Activated CD4-positive, CD25-positive, alpha-beta regulatory T cell (primary cell): ENCODE measurements around the gene WFDC2.
"Not testable (repeated sequence)": the region's sequence is repeated elsewhere in the genome, so short reads cannot be mapped to it uniquely, and the experiment has no call there.

ENCODE experiments used
- DNase-seq, 4 experiments: peaks; one replicate each; lab custom pipeline; 2025; lab: John Stamatoyannopoulos, UW

The WFDC2 gene

DNA sequence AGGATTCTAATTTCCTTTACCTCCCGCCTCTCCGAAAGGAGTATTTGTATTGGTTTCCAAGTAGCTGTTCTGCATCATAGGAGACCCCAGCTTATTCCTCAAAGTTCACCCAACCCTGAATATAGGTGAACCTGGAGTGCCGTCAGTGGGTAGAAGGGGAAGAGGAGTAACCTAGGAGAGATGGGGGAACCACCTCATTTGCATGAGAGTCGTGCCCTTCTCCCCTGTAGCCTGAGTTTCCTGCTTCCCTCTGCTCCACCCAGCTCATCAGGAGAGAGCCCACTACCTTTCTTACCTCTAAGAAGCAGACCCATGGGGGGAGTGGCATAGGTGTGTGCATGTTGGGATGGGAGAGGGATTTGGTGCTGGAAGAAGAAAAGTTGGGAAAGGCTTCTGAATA lies 17.3 kb upstream of the WFDC2 start:
- no peak for DNase-seq

DNA sequence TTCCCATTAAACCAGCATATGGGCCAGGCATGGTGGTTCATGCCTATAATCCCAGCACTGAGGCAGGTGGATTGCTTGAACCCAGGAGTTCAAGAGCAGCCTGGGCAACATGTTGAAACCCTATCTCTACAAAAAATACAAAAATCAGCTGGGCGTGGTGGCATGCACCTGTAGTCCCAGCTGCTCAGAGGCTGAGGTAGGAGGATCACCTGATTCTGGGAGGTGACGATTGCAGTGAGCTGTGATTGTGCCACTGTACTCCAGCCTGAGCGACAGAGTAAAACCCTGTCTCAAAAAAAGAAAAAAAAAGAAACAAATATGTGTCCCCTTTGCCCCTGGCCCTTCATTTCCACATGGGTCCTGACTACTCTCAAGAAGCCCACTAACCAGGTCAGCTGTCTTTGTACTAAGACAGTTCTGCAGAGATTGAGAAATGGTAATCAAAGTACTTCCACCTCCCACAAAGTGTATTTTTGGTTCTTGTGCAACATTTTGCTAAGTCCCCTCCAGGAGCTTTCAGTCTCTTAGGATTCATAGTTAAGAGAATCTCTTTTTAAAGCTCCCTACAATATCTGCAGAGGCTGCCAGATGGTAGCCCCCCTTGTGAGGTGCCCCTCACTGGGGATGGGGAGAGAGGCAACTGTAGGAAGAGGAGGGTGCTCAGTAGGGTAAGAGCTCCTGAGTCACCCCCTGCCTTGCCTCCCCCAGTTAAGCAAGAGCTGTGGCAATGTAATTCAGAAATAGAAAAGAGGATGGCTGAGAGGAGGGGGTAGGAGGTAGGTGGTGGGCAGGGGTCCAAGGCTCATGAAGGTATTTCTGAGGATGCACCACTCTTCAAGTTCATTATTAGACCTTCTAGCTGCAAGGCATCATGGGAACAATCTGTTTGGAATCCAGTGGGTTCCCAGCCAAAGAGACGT lies 16.5 kb upstream of the WFDC2 start:
- DNase-seq: no peak

DNA sequence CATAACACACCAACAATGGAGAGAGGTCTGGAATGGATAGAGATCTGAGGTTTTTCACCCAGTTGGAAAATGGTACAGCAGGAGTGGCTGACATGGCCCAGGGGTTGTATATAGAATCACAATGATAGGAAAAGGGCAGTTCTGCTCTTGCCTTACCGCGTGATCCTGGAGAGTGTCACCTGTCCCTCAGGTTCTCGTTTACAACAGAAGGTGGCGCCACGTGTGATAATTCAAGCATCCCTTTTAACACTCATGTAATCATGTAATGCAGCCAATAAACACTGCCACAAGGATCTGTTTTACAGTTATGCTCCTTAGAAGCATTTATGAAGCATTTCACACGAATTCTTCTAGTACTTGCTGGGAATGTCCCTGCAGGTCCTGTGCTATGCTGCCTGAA lies 12.9 kb upstream of the WFDC2 start:
- DNase-seq: no peak

- no peak for DNase-seq
These were observed 9.9 kb upstream of the WFDC2 start for GRCh38 chr20:45459606-45460005.

GRCh38 chr20:45461225-45461624 lies 8.3 kb upstream of the WFDC2 start:
- no peak for DNase-seq

GRCh38 chr20:45462711-45463509 lies 6.6 kb upstream of the WFDC2 start:
- DNase-seq: no peak

DNA sequence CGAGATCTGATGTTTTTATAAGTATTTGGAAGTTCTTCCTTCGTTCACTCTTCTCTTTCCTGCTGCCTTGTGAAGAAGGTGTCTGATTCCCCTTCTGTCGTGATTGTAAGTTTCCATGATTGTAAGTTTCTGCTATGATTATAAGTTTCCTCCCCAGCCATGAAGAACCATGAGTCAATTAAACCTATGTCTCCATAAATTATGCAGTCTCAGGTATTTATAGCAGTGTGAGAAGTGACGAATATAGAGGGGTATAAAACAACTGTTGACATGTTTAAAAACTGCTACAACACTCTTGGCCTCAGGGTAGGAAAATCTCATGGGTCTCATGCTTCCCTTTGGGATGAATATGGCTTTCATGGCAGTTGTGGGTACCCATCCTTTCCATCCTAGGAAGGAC lies 5.8 kb upstream of the WFDC2 start:
- DNase-seq: no peak

GRCh38 chr20:45465491-45466266 lies 3.9 kb upstream of the WFDC2 start:
- no peak for DNase-seq

DNA sequence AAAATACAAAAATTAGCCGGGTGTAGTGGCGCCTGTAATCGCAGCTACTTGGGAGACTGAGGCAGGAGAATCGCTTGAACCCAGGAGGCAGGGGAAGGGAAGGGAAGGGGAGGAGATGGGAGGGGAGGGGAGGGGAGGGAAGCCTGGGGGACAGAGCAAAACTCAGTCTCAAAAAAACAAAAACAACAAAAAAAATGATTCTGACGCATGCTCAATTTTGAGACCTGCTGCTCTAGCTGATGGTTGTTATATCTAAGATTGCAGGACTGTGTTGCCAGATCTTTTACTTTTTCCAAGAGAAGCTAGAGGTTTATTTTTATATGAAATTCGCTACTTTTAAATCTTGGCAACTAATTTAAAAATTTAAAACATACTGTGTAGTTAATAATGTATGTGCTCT lies 2.4 kb upstream of the WFDC2 start:
- DNase-seq: no peak

GRCh38 chr20:45467861-45468260 lies 1.7 kb upstream of the WFDC2 start:
- no peak for DNase-seq

GRCh38 chr20:45470262-45470931 lies 844 bp downstream of the WFDC2 start:
- DNase-seq: no peak

GRCh38 chr20:45470937-45471336 lies 1.4 kb downstream of the WFDC2 start:
- no peak for DNase-seq

DNA sequence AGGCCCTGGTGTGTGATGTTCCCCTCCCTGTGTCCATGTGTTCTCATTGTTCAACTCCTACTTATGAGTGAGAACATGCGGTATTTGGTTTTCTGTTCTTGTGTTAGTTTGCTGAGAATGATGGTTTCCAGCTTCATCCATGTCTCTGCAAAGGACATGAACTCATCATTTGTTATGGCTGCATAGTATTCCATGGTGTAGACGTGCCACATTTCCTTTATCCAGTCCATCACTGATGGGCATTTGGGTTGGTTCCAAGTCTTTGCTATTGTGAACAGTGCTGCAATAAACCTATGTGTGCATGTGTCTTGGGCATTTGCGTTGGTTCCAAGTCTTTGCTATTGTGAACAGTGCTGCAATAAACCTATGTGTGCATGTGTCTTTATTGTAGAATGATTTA lies 2.7 kb downstream of the WFDC2 start:
- not testable (repeated sequence) for DNase-seq

- not testable (repeated sequence) for DNase-seq
These were observed 8.1 kb downstream of the WFDC2 start for GRCh38 chr20:45477530-45478148.

DNA sequence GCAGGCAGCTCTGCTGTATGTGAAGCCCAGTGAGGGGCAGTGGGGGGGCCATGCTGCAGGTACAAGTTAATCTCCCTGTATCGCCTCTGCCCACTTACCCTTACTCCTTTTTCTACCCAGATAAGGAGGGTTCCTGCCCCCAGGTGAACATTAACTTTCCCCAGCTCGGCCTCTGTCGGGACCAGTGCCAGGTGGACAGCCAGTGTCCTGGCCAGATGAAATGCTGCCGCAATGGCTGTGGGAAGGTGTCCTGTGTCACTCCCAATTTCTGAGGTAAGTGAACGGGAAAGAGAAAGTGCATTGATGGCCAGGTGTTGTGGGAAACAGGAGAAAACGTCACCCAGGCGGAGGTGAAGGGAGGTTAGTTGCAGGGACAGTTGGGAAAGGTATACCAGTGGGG lies 10.3 kb downstream of the WFDC2 start:
- no peak for DNase-seq

DNA sequence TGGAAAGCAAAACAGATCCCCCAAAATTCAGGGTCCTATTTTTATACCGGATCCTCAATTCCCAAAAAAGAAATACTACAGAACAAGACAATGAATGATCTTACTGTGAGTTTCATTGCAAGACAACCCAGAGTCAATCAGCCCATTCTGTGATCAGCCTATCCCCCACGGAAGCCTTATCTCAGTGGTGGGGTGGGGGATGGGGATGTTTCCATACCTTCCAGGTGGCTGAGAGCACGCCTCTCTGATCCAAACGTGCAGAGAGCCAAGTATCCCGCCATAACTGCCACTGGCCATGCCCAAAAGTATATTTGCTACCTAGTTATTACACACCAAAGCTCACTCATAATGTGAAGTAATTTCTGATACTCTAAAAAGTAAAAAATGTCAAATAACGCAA lies 15.1 kb downstream of the WFDC2 start:
- no peak for DNase-seq

GRCh38 chr20:45485388-45485787 lies 15.8 kb downstream of the WFDC2 start:
- no peak for DNase-seq

DNA sequence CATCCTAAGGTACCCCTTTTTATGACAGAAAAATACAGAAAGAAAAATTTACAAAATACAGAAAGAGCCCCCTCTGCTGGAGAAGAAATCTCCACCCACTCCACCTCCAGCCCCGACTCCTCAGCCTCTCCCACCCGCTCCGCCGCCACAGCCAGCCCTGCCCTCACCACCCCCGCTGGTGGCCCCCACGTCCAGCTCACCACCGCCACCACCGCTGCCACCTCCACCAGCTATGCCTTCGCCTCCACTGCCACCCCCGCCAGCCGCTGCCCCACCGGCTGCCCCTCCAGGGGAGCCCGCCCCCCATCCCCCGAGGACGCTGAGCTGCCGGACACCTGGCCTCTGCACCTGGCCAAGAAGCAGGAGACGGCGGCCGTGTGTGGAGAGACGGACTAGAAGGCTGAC lies 17.7 kb downstream of the WFDC2 start:
- DNase-seq: no peak

DNA sequence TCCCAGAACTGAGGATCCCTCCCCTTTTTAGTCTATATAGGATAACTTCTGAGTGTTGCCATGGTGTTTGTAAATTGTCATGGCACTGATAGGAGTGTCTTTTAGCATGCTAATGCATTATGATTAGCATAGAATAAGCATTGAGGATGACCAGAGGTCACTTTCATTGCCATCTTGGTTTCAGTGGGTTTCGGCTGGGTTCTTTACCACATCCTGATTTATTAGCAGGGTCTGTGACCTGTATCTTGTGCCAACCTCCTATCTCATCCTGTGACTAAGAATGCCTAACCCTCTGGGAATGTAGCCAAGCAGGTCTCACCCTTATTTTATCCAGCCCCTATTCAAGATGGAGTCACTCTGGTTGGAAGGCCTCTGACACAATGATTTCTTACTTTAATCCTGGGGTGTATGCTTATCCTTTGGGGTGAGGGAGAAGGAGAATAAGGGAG lies 19.6 kb downstream of the WFDC2 start:
- no peak for DNase-seq

DNA sequence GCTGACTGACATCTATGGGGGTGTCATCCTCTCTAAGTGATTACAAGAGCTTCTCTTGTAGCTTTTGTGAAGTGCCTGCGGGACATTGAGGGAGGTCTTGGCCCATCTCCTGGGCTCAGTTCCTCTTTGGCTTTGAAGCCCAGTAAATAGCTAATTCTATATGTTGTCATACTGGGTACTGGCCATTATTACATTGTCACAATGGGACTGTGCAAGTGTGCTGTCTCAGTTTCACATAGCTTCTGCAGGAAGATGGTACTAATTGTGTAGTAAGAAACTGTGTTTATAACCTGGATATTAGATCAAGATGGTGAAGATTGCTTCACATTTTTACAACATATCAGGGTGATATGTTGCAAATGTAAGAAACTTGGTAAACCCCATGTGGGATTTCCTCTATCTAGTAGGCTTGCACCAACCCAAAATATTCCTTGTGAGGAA lies 26.0 kb downstream of the WFDC2 start:
- no peak for DNase-seq

GRCh38 chr20:45496166-45496565 lies 26.6 kb downstream of the WFDC2 start:
- no peak for DNase-seq
